GM19025 (cell line): ENCODE measurements around the gene DAPK1.

Experiments
- ATAC-seq: cut with Tn5 transposase; IDR thresholded peaks from one replicate; pipeline ENCODE4 v1.9.1; 2021; ENCODE audit warnings: mild to moderate bottlenecking, low read depth, moderate library complexity; ENCODE audit not compliant: unreplicated experiment

Gene DAPK1

GRCh38 chr9:87659534-87660419, 162.1 kb downstream of the DAPK1 start:
- ATAC-seq = no peak

GRCh38 chr9:87661241-87661640, 163.6 kb downstream of the DAPK1 start:
- no peak for ATAC-seq

GRCh38 chr9:87662808-87663528, 165.3 kb downstream of the DAPK1 start:
- no peak for ATAC-seq

- no peak for ATAC-seq
Observed at GRCh38 chr9:87663556-87663955, 165.9 kb downstream of the DAPK1 start.

- no peak for ATAC-seq
Observed at GRCh38 chr9:87664153-87665060, 166.7 kb downstream of the DAPK1 start.

- no peak for ATAC-seq
Observed at GRCh38 chr9:87665505-87665904, 167.8 kb downstream of the DAPK1 start.

- ATAC-seq = no peak
Observed at GRCh38 chr9:87667164-87667738, 169.6 kb downstream of the DAPK1 start.

GRCh38 chr9:87668222-87668621, 170.6 kb downstream of the DAPK1 start:
- no peak for ATAC-seq

GRCh38 chr9:87668722-87669121, 171.1 kb downstream of the DAPK1 start:
- ATAC-seq = no peak

GRCh38 chr9:87670572-87671264, 173.1 kb downstream of the DAPK1 start:
- ATAC-seq = no peak

- ATAC-seq = no peak
Observed at GRCh38 chr9:87671478-87671877, 173.8 kb downstream of the DAPK1 start.

GRCh38 chr9:87671925-87672324, 174.3 kb downstream of the DAPK1 start:
- no peak for ATAC-seq

GRCh38 chr9:87672586-87672985, 174.9 kb downstream of the DAPK1 start:
- no peak for ATAC-seq

GRCh38 chr9:87673446-87674120, 175.9 kb downstream of the DAPK1 start:
- no peak for ATAC-seq

- no peak for ATAC-seq
Observed at GRCh38 chr9:87674565-87675299, 177.1 kb downstream of the DAPK1 start.

- ATAC-seq = no peak
Observed at GRCh38 chr9:87675906-87676515, 178.3 kb downstream of the DAPK1 start.

- no peak for ATAC-seq
Observed at GRCh38 chr9:87676976-87677775, 179.5 kb downstream of the DAPK1 start.
